A549 (cell line): ENCODE measurements around the gene ZC3H18.

Source experiments
- EHMT2 ChIP-seq: fragments of 200-600 bp; sonication (generic); IDR thresholded peaks from 2 replicates; pipeline ENCODE4 v1.6.1; 2016; ENCODE audit warnings: antibody characterized with exemption, low read depth, mild to moderate bottlenecking, moderate library complexity
- EP300 ChIP-seq, 2 experiments: fragments of >200 bp; sonication (Bioruptor Twin); formaldehyde crosslinking; IDR thresholded peaks; 2 replicates in 1 of 2; 3 replicates in 1 of 2; pipeline ENCODE4 v1.6.1; 2016 to 2017
- FOSL2 ChIP-seq, 2 experiments: fragments of 450-650 bp in 1 of 2; fragments of >200 bp in 1 of 2; sonication (Bioruptor Twin) in 1 of 2; formaldehyde crosslinking; IDR thresholded peaks; 2 replicates each; pipeline versions ENCODE4 v1.5.0 to v1.6.1; 2016 to 2020; ENCODE audit warnings: mild to moderate bottlenecking in 1 of 2, moderate library complexity in 1 of 2
- JUN ChIP-seq, 2 experiments: fragments of >200 bp; sonication (Bioruptor Twin); formaldehyde crosslinking; IDR thresholded peaks; 2 replicates in 1 of 2; 3 replicates in 1 of 2; pipeline ENCODE4 v1.6.1; 2016 to 2017
- MYC ChIP-seq: IDR thresholded peaks from 2 replicates; pipeline ENCODE4 v1.6.1; 2012; ENCODE audit warnings: mild to moderate bottlenecking, inconsistent platforms, low read length, improper control_type of control experiment, borderline replicate concordance
- POLR2A ChIP-seq: IDR thresholded peaks from 2 replicates; pipeline ENCODE4 v1.6.1; 2012; ENCODE audit warnings: mild to moderate bottlenecking, low read length
- RCOR1 ChIP-seq: fragments of 150-350 bp; IDR thresholded peaks from 2 replicates; pipeline ENCODE4 v1.6.1; 2014; ENCODE audit warnings: antibody characterized with exemption, low read length, low read depth
- TF ChIP-seq, protein P1 (sequence below): fragments of >200 bp; sonication (Bioruptor Twin); formaldehyde crosslinking; IDR thresholded peaks from 3 replicates; pipeline ENCODE4 v1.5.1; 2016

DNA sequence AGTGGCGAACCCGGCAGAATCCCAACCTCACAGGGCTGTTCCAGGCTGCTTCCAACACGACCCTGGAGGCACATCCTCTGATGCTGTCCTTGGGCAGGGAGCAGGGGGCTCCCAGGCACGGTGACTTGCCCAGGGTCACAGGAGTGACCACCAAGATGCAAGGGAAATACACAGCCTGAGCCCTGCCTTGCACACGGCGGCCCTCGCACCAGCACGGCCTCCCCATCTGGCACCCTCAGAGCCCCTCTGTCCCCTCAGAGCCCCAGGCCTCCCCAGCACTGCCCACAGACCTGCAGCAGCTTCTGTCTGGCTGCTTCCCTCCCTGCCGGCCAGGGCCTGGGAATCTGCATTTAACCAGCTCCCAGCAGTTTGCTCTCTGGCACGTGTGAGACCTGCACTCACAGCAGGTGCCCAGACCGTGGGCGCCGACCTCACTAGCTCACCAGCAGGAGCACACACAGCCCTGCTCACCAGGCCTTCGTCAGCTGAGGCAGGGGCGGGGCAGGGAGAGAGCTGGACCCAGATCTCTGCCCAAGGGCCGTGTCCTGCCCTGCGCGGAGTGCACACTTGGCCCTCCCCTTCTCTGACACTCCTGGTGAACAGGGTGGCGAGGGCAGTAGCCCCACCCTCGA is 29.7 kb upstream of the ZC3H18 start:
- TF ChIP-seq, protein P1, sequence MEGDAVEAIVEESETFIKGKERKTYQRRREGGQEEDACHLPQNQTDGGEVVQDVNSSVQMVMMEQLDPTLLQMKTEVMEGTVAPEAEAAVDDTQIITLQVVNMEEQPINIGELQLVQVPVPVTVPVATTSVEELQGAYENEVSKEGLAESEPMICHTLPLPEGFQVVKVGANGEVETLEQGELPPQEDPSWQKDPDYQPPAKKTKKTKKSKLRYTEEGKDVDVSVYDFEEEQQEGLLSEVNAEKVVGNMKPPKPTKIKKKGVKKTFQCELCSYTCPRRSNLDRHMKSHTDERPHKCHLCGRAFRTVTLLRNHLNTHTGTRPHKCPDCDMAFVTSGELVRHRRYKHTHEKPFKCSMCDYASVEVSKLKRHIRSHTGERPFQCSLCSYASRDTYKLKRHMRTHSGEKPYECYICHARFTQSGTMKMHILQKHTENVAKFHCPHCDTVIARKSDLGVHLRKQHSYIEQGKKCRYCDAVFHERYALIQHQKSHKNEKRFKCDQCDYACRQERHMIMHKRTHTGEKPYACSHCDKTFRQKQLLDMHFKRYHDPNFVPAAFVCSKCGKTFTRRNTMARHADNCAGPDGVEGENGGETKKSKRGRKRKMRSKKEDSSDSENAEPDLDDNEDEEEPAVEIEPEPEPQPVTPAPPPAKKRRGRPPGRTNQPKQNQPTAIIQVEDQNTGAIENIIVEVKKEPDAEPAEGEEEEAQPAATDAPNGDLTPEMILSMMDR: no peak
- no peak for TF ChIP-seq POLR2A
- no peak for TF ChIP-seq JUN (IDR thresholded peaks at IDR 0.05)
- no peak for TF ChIP-seq FOSL2 (IDR thresholded peaks at IDR 0.05)
- no peak for TF ChIP-seq FOSL2 (CRISPR knock-in tag; IDR thresholded peaks at IDR 0.05)
- no peak for TF ChIP-seq RCOR1
- no peak for TF ChIP-seq MYC
- TF ChIP-seq EP300 (IDR thresholded peaks at IDR 0.05): no peak
- no peak for TF ChIP-seq EHMT2
